H1 (cell line): ENCODE results near the gene PAX8. TPM values are rescaled to one million over a fixed set of nuclear protein-coding genes. Genes with fewer than 3 reads are reported as not detected.

Experiments used
- CHD7 ChIP-seq: fragments of 300-600 bp; sonication (generic); IDR thresholded peaks from 2 replicates; pipeline ENCODE4 v1.7.1; 2012; ENCODE audit warnings: low read length, moderate library complexity, mild to moderate bottlenecking, inconsistent platforms; ENCODE audit not compliant: insufficient replicate concordance
- polyA plus RNA-seq, 7 experiments: library from polyadenylated mRNA; depleted of rRNA in 3 of 7; stranded (reverse) in 5 of 7; unstranded in 2 of 7; fragments of >200 nt in 5 of 7; fragments of 200-250 nt in 2 of 7; gene quantifications; 1 replicate in 5 of 7; 2 replicates in 1 of 7; 4 replicates in 1 of 7; pipeline versions ENCODE4 v1.2.1 to v1.2.3, GENCODE V29; 2011 to 2013; ENCODE audit warnings: missing spikeins in 2 of 7, mixed read lengths in 2 of 7
- total RNA-seq: library from RNA; stranded (reverse); fragmentation: NEBNext Ultra II Directional; extraction: Animal tissue kit (Norgen Biotek cat#: 25700); gene quantifications from 2 replicates; pipeline ENCODE4 v1.2.1, GENCODE V29; 2021

Gene PAX8
- total and polyA plus RNA-seq, 2 of the 8 experiments (the other 6 are each of a cell fraction or from before 2014, with no cell fraction given): 0.02 TPM; not detected in 1

GRCh38 chr2:113190871-113191270, 87.8 kb downstream of the PAX8 start (continued):
- no peak for TF ChIP-seq CHD7
